GM21423 (cell line): ENCODE measurements around the gene ZMIZ1.

Experiments used
- ATAC-seq: cut with Tn5 transposase; IDR thresholded peaks from one replicate; pipeline ENCODE4 v1.9.1; 2021; ENCODE audit warnings: mild to moderate bottlenecking, moderate library complexity; ENCODE audit not compliant: unreplicated experiment

Gene ZMIZ1

DNA sequence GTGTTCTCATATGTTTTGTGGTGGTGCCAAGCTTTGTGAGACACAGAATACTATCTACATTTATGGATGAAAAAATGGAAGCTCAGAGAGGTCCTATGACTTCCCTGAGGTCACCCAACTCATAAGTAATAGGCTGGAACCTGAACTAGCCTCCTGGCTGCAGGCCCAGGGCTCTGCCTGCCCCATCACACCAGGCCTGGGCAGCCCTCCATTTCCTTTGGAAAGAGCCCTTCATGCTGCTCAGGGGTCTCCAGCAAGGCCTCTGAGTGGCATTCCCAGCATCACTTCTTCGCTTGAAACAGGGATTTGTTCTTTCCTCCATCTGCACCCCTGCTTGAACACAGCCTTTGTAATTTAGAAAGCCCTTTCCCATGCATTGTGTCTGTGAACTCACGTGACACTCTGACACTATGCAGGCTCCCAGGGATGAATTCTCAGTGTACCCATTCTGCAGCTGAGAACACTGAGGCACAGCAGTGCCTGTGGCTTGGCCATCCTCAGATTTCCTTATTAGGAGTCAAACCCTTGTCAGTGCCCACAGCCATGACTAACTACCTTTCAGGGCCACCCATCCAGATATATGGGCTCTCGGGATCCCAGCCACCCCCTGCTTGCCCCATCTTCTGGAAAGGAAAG, 150.7 kb downstream of the ZMIZ1 start:
- no peak for ATAC-seq

DNA sequence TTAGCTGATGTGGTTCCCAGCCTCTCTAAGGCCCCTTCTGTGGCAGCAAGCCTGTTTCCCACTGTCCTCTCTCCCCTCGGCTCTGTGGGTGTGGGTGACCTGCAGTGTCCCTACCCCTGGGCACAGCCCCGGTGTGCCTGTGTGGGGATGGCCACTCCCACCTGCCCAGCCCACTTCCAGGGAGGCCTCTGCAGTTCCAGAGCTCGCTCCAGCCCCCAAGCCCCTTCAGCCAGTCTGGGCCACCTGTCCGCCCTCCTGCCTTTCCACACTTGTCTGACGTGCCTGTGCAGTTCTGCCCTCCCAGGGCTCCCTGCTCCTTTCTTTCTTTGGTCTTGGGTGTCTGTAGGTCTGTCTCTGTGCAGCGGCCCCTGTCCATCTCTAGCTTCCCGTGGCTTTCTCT, 151.5 kb downstream of the ZMIZ1 start:
- ATAC-seq: no peak

- no peak for ATAC-seq
Observed at GRCh38 chr10:79221110-79222051, 152.6 kb downstream of the ZMIZ1 start.

- no peak for ATAC-seq
Observed at GRCh38 chr10:79222186-79222585, 153.4 kb downstream of the ZMIZ1 start.

DNA sequence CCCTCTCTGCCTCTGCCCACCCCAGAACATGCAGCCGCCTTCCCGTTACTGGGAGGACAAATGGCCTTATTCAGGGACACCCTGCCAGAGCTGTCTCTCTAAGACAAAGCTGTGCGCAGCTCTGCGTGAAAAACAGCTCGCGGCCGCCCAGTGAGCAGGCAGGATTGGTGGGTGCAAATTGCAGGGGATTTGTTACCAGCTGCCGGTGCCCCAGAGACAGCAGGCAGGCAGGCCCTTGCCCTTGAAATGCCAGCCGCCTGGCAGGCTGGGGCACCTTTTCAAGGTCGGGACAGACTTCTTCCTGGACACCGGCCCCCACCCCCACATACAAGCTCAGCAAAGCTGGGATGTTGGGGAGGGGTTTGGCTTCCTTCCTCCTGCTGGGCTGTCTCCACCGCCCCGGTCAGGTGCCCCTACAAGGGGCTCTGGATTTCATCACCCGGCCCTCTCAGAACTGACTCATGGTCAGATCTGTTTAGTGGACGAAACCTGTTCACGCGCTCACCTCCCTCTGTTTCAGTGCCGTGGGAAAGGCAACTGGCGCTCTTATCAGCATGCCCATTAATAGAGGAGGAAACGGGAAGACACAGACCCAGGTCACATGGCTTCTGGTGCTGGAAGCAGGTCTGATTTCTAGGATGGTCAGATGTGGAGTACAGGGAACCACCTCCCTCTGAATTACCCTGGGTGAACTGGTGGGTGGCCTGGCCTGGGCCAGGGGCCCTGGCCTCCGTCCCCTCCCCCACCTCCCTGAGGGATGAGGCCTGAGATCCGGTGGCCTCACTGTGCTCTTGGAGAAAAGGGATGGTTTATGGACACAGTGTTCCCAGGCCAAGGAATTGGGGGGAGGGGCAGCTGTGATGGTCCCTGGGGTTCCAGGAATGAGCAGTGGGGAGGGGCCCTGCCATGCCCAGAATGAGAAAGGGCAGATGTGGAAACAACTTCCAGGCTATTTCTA, 154.6 kb downstream of the ZMIZ1 start:
- ATAC-seq: no peak

- no peak for ATAC-seq
Observed at GRCh38 chr10:79224263-79224949, 155.6 kb downstream of the ZMIZ1 start.

DNA sequence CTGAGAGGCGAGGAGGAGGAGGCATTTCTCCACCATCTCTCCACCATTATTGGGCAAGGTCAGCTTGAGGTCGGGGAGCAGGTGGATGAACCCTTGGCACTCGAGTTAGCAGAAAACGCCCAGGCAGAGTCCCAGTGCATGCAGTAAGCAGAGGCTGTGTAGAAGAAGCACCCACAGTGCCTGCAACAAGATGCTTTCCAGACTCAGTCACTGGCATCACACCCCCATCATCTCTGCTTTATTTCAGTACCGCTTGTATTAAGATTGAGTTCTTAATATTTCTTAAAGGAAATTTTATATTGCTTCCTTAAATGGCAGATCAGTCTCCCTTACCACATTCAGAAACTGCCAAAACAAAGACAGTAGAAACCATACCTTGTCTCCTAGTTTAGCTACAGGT, 156.2 kb downstream of the ZMIZ1 start:
- no peak for ATAC-seq

- ATAC-seq: no peak
Observed at GRCh38 chr10:79226391-79227245, 157.9 kb downstream of the ZMIZ1 start.

- ATAC-seq: no peak
Observed at GRCh38 chr10:79229071-79229541, 160.3 kb downstream of the ZMIZ1 start.

DNA sequence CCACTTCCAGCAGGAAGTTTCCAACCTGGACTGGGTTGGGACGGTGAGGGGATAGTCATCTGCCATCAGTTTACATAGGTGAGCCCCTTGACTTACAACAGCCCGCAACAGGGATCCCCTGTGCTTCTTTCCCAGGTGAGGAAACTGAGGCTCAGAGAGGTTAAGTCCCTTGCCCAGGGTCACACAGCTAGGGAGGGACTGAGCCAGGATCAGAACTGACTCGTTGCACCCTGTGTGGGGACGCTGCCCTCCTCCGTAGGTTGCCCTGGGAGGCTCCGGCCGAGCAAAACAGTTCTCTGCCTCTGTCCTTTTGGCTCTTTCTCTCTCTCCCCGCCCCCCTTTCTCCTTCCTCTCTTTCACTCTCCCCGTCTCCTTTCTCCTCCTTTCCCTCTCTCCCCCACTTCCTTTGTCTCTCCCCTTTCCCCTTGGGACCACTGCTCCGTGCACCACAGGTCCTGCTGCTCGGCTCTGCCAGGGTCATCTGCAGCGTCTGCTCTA, 161.1 kb downstream of the ZMIZ1 start:
- no peak for ATAC-seq

GRCh38 chr10:79230328-79230830, 161.6 kb downstream of the ZMIZ1 start:
- no peak for ATAC-seq

DNA sequence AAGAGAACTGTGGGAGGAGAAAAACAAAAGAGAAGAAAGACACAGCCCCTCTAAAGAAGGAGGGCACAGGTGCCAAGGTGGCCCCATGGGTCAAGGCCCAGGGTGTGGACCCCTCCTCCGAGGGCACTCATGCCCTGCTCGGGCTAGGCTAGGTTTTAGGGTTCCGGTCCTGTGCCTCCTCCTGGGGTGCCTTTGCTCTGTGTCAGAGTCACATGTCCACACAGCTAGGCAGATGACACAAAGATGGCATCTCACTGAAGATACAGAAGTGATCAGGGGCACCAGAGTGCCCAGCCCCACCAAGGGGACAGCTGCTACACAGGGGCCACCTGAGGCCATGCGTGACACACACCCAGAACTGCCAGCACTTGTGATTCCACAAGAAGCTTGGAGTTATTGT, 162.1 kb downstream of the ZMIZ1 start:
- ATAC-seq: no peak

DNA sequence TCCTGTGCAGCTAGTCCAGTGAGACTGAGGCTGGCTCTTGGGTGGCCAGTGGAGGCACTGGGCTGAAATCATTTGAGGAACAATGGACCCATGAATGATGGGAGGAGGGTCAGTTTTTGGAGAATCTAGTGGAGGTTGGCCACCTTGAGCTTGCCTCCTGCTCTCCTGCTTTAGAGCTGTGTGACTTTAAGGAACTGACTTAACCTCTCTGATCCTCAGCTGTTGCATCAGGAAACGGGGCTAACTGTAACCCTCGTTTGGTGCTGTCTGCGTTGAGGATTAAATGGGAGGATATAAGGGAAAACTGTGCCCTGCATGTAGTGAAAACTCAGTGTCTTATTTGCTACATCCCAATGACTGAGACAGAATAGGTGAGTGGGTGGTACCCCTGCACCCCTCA, 163.1 kb downstream of the ZMIZ1 start:
- no peak for ATAC-seq

- ATAC-seq: no peak
Observed at GRCh38 chr10:79232864-79233263, 164.1 kb downstream of the ZMIZ1 start.

GRCh38 chr10:79234391-79235315, 165.9 kb downstream of the ZMIZ1 start:
- no peak for ATAC-seq

DNA sequence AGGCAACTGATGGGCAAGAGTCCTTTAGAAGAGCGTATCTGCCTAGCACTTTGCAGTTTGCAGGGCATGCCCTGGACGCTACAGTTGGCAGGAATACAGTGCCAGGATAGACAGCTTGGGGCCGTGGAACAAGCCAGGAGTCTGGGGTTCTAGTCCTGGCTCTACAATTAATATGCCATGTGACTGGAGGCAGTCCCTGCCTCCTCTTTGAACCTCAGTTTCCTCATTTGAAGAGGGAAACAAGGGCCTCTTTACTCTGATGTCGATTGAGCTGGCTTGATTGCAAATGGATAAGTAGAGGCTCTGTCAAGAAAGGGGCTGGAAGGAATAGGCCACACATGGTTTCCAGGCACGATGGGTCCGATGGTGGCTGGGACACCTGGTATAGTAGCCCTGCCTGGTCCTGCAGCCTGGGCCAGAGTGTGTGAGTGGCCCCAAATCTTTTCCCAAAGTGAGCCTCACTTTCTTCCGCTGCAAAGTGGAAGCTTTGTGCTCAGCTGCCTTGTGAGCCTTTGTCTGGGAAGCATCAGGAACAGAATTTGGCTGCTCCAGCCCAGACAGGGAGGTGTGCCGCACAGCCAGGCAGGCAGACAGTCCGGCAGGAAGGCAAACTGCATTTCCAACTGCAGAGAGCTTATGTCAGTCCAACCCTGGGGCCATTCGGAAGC, 167.1 kb downstream of the ZMIZ1 start:
- no peak for ATAC-seq

- no peak for ATAC-seq
Observed at GRCh38 chr10:79236433-79236765, 167.6 kb downstream of the ZMIZ1 start.
